ENCODE measurements around the gene EXOC4. TPM values are rescaled to one million over a fixed set of nuclear protein-coding genes. Genes with fewer than 3 reads are reported as not detected.

EXOC4 gene
- total RNA-seq, 2 donors from 2014 or later: 106 to 115 TPM

GRCh38 chr7:133436014-133436428 is 183.1 kb downstream of the EXOC4 start:
- H3K4me1 Mint-ChIP-seq: peaks cover 39% of the 10 kb centered on the region
- no peaks in the 10 kb centered on the region for H3K9me3 Mint-ChIP-seq
- Histone ChIP-seq H3K9me3 (ENCODE audit: control insufficient read depth, low read length) (no peaks in the 10 kb centered on the region), H3K27ac (ENCODE audit: low read depth, low read length) (no peak overlapping the region), H3K27me3 (ENCODE audit: control insufficient read depth, insufficient read depth, low read length, poor library complexity, severe bottlenecking) (no peaks in the 10 kb centered on the region), H3K9ac (ENCODE audit: extremely low read depth, low read length, poor library complexity, severe bottlenecking) (no peak overlapping the region), H3K36me3 (ENCODE audit: control insufficient read depth, insufficient read depth, low read length) (peaks cover 3% of the 10 kb centered on the region), H3K4me3 (ENCODE audit: low read length) (no peak overlapping the region), H3K4me1 (ENCODE audit: control insufficient read depth, insufficient read depth, low read length) (peaks cover 15% of the 10 kb centered on the region)
- no peak for TF ChIP-seq CTCF (conservative IDR thresholded peaks at IDR 0.05)
- H3K4me3 Mint-ChIP-seq: no peak overlapping the region
- H3K36me3 Mint-ChIP-seq (ENCODE audit: low read depth): peaks cover 1% of the 10 kb centered on the region
- no peak for DNase-seq
- H3K27me3 Mint-ChIP-seq (ENCODE audit: insufficient read depth): no peaks in the 10 kb centered on the region
- 90 to 91% methylated on average over 2 to 3 of the region's 3 CpGs for WGBS, 2 experiments (ENCODE audit: insufficient coverage in 1 of 2, insufficient read length in 1 of 2)
- H3K27ac Mint-ChIP-seq: no peak overlapping the region

- no peak overlapping the region for H3K27ac Mint-ChIP-seq
- H3K4me1 Mint-ChIP-seq: peaks cover 36% of the 10 kb centered on the region
- H3K4me3 Mint-ChIP-seq: no peak overlapping the region
These were observed 184.7 kb downstream of the EXOC4 start for GRCh38 chr7:133437544-133437943.

GRCh38 chr7:133442818-133443217 is 189.9 kb downstream of the EXOC4 start:
- Mint-ChIP-seq H3K27ac (no peak overlapping the region), H3K36me3 (ENCODE audit: low read depth) (peaks cover 1% of the 10 kb centered on the region), H3K27me3 (ENCODE audit: insufficient read depth) (no peaks in the 10 kb centered on the region), H3K9me3 (no peaks in the 10 kb centered on the region), H3K4me1 (peaks cover 27% of the 10 kb centered on the region), H3K4me3 (no peak overlapping the region)
- no peak for TF ChIP-seq CTCF (conservative IDR thresholded peaks at IDR 0.05)
- Histone ChIP-seq H3K4me1 (ENCODE audit: control insufficient read depth, insufficient read depth, low read length) (peaks cover 2% of the 10 kb centered on the region), H3K36me3 (ENCODE audit: control insufficient read depth, insufficient read depth, low read length) (peaks cover 3% of the 10 kb centered on the region), H3K27ac (ENCODE audit: low read depth, low read length) (no peak overlapping the region), H3K4me3 (ENCODE audit: low read length) (no peak overlapping the region), H3K9me3 (ENCODE audit: control insufficient read depth, low read length) (no peaks in the 10 kb centered on the region), H3K9ac (ENCODE audit: extremely low read depth, low read length, poor library complexity, severe bottlenecking) (no peak overlapping the region), H3K27me3 (ENCODE audit: control insufficient read depth, insufficient read depth, low read length, poor library complexity, severe bottlenecking) (no peaks in the 10 kb centered on the region)
- 75 to 100% methylated on average over 2 to 3 of the region's 3 CpGs for WGBS, 2 experiments (ENCODE audit: insufficient coverage in 1 of 2, insufficient read length in 1 of 2)
- DNase-seq: no peak

More at GRCh38 chr7:133437544-133437943, 184.7 kb downstream of the EXOC4 start:
- WGBS, 2 experiments (ENCODE audit: insufficient coverage in 1 of 2, insufficient read length in 1 of 2): 96 to 100% methylated on average over 4 of the region's 4 CpGs
- Histone ChIP-seq H3K9me3 (ENCODE audit: control insufficient read depth, low read length) (no peaks in the 10 kb centered on the region), H3K9ac (ENCODE audit: extremely low read depth, low read length, poor library complexity, severe bottlenecking) (no peak overlapping the region), H3K36me3 (ENCODE audit: control insufficient read depth, insufficient read depth, low read length) (peaks cover 3% of the 10 kb centered on the region), H3K4me1 (ENCODE audit: control insufficient read depth, insufficient read depth, low read length) (peaks cover 12% of the 10 kb centered on the region), H3K27ac (ENCODE audit: low read depth, low read length) (no peak overlapping the region), H3K27me3 (ENCODE audit: control insufficient read depth, insufficient read depth, low read length, poor library complexity, severe bottlenecking) (no peaks in the 10 kb centered on the region), H3K4me3 (ENCODE audit: low read length) (no peak overlapping the region)
- Mint-ChIP-seq H3K27me3 (ENCODE audit: insufficient read depth) (no peaks in the 10 kb centered on the region), H3K36me3 (ENCODE audit: low read depth) (peaks cover 1% of the 10 kb centered on the region), H3K9me3 (no peaks in the 10 kb centered on the region)
- TF ChIP-seq CTCF (conservative IDR thresholded peaks at IDR 0.05): no peak
- no peak for DNase-seq
